Measurements from ENCODE around the gene MLLT10.

The MLLT10 gene

DNA sequence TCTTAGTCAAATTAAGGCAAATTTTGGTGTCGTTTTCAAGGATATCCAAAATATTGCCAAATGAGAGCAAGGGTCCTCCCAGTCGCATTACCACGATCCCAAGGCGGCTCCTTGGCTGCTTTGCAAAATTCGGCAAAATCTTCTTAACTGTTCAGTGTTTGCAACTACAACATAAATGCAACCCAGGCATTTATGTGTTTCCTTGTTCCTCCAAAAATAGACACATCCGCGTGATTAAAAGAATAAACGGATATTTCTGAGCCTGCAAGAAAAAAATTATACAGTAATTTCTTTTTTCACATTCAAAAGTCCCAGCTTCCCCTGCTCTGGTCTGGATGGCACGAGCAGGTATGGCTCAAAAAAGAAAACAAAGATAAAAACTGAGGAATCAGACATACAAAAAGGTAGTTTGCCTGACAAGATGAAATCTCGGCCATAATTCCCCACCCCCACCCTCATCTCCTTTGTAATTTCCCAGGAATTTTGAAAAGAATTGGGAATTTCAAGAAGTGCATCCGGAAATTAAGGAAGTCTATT lies 14.6 kb upstream of the MLLT10 start:
- DNase-seq (ENCODE audit: low read depth, low spot score), result no peak
- Histone ChIP-seq H3K4me3 (ENCODE audit: insufficient read length, low read depth) (no peak overlapping the region), H3K27me3 (ENCODE audit: insufficient read depth, insufficient read length) (no peaks in the 10 kb centered on the region), H3K36me3 (ENCODE audit: insufficient read depth, insufficient read length, low read length) (no peaks in the 10 kb centered on the region), H3K4me1 (ENCODE audit: insufficient read depth, insufficient read length) (no peaks in the 10 kb centered on the region), H3K9me3 (ENCODE audit: insufficient read depth, low read length) (no peaks in the 10 kb centered on the region), H3K9ac (ENCODE audit: insufficient read length, low read depth) (peak overlapping the region; percentile 57)
- no peak for TF ChIP-seq SUZ12 (IDR thresholded peaks at IDR 0.05; ENCODE audit: extremely low read depth, insufficient read depth, insufficient read length)
- no peak for TF ChIP-seq ZNF274 (IDR thresholded peaks at IDR 0.05; ENCODE audit: low read depth, low read length)
- no peak for TF ChIP-seq YY1 (IDR thresholded peaks at IDR 0.05; ENCODE audit: insufficient read depth, insufficient read length)

DNA sequence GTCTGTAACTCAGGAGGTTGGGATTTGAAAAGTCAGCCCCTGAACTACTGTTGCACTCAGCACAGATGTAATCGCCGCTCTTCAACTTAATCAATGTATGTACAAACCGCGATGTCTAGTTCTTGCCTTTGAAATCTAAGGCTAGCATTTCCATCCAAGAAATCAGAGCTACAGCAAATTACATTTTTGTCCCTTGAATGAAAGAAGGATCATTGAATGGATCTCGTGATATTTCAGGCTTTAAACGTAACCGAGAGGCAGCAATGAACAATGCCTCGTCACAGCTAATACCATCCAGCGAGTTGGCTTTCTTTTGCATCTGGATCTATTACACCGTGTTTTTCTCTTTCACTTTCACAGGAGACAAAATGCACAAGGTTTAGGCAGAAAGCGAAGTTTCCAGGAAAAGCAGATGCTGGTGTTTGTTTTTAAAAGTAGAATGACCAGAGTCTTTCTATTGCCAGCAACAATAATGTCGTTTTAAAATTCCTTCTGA lies 14.0 kb upstream of the MLLT10 start:
- Histone ChIP-seq H3K4me1 (ENCODE audit: insufficient read depth, insufficient read length) (no peaks in the 10 kb centered on the region), H3K36me3 (ENCODE audit: insufficient read depth, insufficient read length, low read length) (no peaks in the 10 kb centered on the region), H3K4me3 (ENCODE audit: insufficient read length, low read depth) (no peak overlapping the region), H3K27me3 (ENCODE audit: insufficient read depth, insufficient read length) (no peaks in the 10 kb centered on the region), H3K9me3 (ENCODE audit: insufficient read depth, low read length) (no peaks in the 10 kb centered on the region), H3K9ac (ENCODE audit: insufficient read length, low read depth) (peak overlapping the region; percentile 59)
- DNase-seq (ENCODE audit: low read depth, low spot score), result no peak
- no peak for TF ChIP-seq SUZ12 (IDR thresholded peaks at IDR 0.05; ENCODE audit: extremely low read depth, insufficient read depth, insufficient read length)
- no peak for TF ChIP-seq ZNF274 (IDR thresholded peaks at IDR 0.05; ENCODE audit: low read depth, low read length)
- no peak for TF ChIP-seq YY1 (IDR thresholded peaks at IDR 0.05; ENCODE audit: insufficient read depth, insufficient read length)

DNA sequence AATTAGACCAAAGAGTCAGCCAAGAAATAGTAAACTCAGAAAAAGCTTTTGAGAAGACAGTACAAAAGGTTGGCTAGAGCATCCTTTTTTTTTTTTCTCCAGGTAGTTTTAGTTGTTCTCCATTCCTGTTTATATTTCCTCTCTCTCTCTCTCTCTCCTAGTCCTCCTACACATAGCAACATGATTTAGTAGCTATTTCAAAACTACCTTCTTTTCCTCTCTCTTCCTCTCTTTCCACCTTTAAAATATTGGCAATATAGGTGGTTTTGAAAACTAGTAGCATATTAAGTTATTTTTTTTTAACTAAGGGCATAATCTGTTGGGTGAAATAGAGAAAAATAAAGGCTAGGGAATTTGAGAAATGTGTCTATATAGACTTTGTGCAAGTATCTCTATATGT lies 13.5 kb upstream of the MLLT10 start:
- Histone ChIP-seq H3K4me3 (ENCODE audit: insufficient read length, low read depth) (no peak overlapping the region), H3K4me1 (ENCODE audit: insufficient read depth, insufficient read length) (no peaks in the 10 kb centered on the region), H3K27me3 (ENCODE audit: insufficient read depth, insufficient read length) (no peaks in the 10 kb centered on the region), H3K9ac (ENCODE audit: insufficient read length, low read depth) (peak overlapping the region; percentile 8), H3K36me3 (ENCODE audit: insufficient read depth, insufficient read length, low read length) (no peaks in the 10 kb centered on the region), H3K9me3 (ENCODE audit: insufficient read depth, low read length) (no peaks in the 10 kb centered on the region)
- TF ChIP-seq SUZ12 (IDR thresholded peaks at IDR 0.05; ENCODE audit: extremely low read depth, insufficient read depth, insufficient read length) (no peak), YY1 (IDR thresholded peaks at IDR 0.05; ENCODE audit: insufficient read depth, insufficient read length) (no peak)
- no peak for DNase-seq (ENCODE audit: low read depth, low spot score)

DNA sequence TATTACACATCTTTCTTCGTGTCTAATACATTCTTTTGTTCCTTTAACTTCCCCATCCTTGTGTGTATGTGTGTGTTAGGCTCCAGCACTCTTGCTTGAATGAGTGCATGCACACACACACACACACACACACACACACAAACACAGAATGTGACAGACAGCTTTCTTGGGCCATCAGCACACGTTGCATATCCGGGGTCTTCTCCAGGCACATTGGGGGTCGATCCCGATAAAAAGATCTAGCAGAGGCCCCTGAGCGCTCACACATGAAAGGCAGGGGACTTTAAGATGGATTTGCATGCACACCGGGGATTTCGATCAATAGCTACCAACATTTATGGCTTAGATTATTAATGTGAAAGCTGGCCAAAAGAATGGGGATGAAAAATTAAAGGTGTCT lies 13.1 kb upstream of the MLLT10 start:
- H3K4me1 ChIP-seq (ENCODE audit: insufficient read depth, insufficient read length), result no peaks in the 10 kb centered on the region
- no peaks in the 10 kb centered on the region for H3K27me3 ChIP-seq (ENCODE audit: insufficient read depth, insufficient read length)
- H3K9ac ChIP-seq (ENCODE audit: insufficient read length, low read depth), result peak overlapping the region; percentile 8
- TF ChIP-seq ZNF274 (IDR thresholded peaks at IDR 0.05; ENCODE audit: low read depth, low read length), result no peak
- TF ChIP-seq YY1 (IDR thresholded peaks at IDR 0.05; ENCODE audit: insufficient read depth, insufficient read length), result no peak
- no peak for TF ChIP-seq SUZ12 (IDR thresholded peaks at IDR 0.05; ENCODE audit: extremely low read depth, insufficient read depth, insufficient read length)
- no peak overlapping the region for H3K4me3 ChIP-seq (ENCODE audit: insufficient read length, low read depth)
- H3K9me3 ChIP-seq (ENCODE audit: insufficient read depth, low read length), result no peaks in the 10 kb centered on the region
- DNase-seq (ENCODE audit: low read depth, low spot score), result no peak
- H3K36me3 ChIP-seq (ENCODE audit: insufficient read depth, insufficient read length, low read length), result no peaks in the 10 kb centered on the region

DNA sequence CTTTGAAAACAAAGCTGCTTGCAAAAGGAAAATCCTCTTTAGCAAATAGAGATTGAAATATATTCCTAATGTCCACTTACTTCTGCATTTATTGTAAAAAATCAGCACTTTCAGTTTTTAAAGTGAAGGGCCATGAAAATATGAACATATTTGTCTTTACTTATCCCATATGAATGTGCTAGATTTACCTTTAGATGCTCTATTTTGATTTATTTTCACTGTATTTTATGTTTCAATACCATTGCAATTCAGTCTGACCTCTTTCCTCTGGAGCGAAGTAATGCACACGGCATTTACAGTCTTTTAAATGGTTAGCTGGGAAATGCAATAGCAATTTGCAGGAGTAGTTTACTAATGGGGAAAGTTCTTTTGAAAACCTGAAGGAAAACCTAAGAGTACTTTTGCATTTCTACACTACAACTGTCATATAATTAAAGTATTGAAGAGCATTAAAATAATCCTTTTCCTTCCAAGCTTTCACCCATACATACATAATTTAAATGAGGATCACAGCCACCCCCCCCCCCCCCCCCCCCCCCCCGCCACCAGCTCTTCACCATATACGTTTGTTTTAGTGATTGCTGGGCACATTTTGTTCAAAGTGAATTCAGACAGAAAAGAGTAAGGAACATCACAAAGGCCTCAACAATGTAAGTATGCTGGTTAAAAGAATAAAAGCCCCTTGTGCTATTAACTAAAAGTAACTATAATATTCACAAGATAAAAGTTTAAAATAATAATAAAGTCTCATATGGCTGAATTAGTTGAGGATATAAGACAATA lies 12.1 kb upstream of the MLLT10 start:
- Histone ChIP-seq H3K4me3 (ENCODE audit: insufficient read length, low read depth) (no peak overlapping the region), H3K9ac (ENCODE audit: insufficient read length, low read depth) (no peak overlapping the region), H3K9me3 (ENCODE audit: insufficient read depth, low read length) (no peaks in the 10 kb centered on the region), H3K36me3 (ENCODE audit: insufficient read depth, insufficient read length, low read length) (no peaks in the 10 kb centered on the region), H3K27me3 (ENCODE audit: insufficient read depth, insufficient read length) (no peaks in the 10 kb centered on the region), H3K4me1 (ENCODE audit: insufficient read depth, insufficient read length) (no peaks in the 10 kb centered on the region)
- DNase-seq (ENCODE audit: low read depth, low spot score), result no peak
- TF ChIP-seq ZNF274 (IDR thresholded peaks at IDR 0.05; ENCODE audit: low read depth, low read length) (no peak), YY1 (IDR thresholded peaks at IDR 0.05; ENCODE audit: insufficient read depth, insufficient read length) (no peak), SUZ12 (IDR thresholded peaks at IDR 0.05; ENCODE audit: extremely low read depth, insufficient read depth, insufficient read length) (no peak)

DNA sequence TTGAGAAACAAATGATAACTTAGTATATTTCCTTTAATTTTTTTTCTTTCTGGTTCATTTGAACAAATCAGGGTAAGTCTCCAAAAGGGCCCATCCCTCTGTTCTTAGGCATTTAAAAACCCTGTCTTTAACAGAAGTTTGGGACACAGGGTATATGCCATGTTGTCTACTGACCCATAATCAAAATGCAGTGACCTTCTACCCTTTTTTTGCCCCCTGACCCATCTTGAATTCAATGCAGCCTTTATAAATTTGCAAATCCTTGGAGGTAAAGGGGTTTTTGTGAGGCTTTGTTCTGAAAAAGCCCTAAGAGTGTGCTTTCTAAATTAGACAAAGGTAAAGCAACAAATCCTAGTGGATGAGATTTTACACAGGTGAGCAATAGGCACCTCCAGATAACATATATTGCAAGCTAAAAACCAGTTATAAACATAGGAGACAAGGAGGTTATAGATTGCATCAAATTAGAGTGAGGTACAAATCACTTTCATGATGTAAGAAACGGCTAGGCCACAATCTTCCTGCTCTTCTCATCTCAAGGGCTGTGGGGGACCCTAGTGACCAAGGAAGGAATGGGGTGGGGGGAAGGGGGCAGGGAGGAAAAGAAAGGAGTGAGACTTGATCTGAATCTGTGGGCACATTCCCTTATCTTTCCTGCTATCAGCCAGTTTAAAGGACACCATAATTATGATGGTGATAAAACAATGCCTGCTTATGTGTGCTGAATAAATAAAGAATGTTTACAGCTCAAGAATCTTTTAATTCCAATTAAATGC lies 11.2 kb upstream of the MLLT10 start:
- no peak for DNase-seq (ENCODE audit: low read depth, low spot score)
- H3K4me1 ChIP-seq (ENCODE audit: insufficient read depth, insufficient read length), result no peaks in the 10 kb centered on the region
- H3K36me3 ChIP-seq (ENCODE audit: insufficient read depth, insufficient read length, low read length), result no peaks in the 10 kb centered on the region
- H3K4me3 ChIP-seq (ENCODE audit: insufficient read length, low read depth), result no peak overlapping the region
- no peaks in the 10 kb centered on the region for H3K27me3 ChIP-seq (ENCODE audit: insufficient read depth, insufficient read length)
- TF ChIP-seq ZNF274 (IDR thresholded peaks at IDR 0.05; ENCODE audit: low read depth, low read length) (no peak), SUZ12 (IDR thresholded peaks at IDR 0.05; ENCODE audit: extremely low read depth, insufficient read depth, insufficient read length) (no peak), YY1 (IDR thresholded peaks at IDR 0.05; ENCODE audit: insufficient read depth, insufficient read length) (no peak)
- peak overlapping the region; percentile 50 for H3K9ac ChIP-seq (ENCODE audit: insufficient read length, low read depth)
- no peaks in the 10 kb centered on the region for H3K9me3 ChIP-seq (ENCODE audit: insufficient read depth, low read length)

DNA sequence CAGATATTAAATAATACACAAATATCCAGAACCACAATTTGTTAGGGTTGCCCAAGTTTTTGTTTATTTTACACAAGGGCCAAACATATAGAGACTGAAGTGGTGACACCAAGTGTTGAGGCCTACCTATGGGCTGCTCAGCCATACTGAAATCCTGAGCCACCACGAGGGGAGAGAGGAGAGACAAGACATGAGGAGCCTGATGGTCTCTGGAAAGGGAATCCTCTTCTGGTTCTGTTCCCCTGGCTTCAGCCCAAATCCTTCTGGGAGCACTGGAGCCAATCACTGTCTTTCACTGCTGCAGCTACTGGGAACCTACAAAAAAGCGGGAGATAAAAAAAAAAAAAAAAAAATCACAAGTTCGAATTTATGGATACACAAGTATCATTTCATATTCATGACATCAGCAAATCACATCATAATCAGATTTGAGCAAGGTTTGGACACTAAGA lies 10.4 kb upstream of the MLLT10 start:
- peak overlapping the region; percentile 15 for H3K9ac ChIP-seq (ENCODE audit: insufficient read length, low read depth)
- H3K4me1 ChIP-seq (ENCODE audit: insufficient read depth, insufficient read length), result no peaks in the 10 kb centered on the region
- H3K4me3 ChIP-seq (ENCODE audit: insufficient read length, low read depth), result no peak overlapping the region
- H3K9me3 ChIP-seq (ENCODE audit: insufficient read depth, low read length), result no peaks in the 10 kb centered on the region
- TF ChIP-seq SUZ12 (IDR thresholded peaks at IDR 0.05; ENCODE audit: extremely low read depth, insufficient read depth, insufficient read length) (no peak), ZNF274 (IDR thresholded peaks at IDR 0.05; ENCODE audit: low read depth, low read length) (no peak)
- H3K36me3 ChIP-seq (ENCODE audit: insufficient read depth, insufficient read length, low read length), result no peaks in the 10 kb centered on the region
- H3K27me3 ChIP-seq (ENCODE audit: insufficient read depth, insufficient read length), result no peaks in the 10 kb centered on the region
- no peak for DNase-seq (ENCODE audit: low read depth, low spot score)

Measured in NT2/D1 (cell line).